ENCODE data around the gene BEND3. TPM values are rescaled to one million over a fixed set of nuclear protein-coding genes. Genes with fewer than 3 reads are reported as not detected.
"Not testable (repeated sequence)": the region's sequence is repeated elsewhere in the genome, so short reads cannot be mapped to it uniquely, and the experiment has no call there.

BEND3 gene
- polyA plus RNA-seq, 2 donors = 0.73 to 0.82 TPM

DNA sequence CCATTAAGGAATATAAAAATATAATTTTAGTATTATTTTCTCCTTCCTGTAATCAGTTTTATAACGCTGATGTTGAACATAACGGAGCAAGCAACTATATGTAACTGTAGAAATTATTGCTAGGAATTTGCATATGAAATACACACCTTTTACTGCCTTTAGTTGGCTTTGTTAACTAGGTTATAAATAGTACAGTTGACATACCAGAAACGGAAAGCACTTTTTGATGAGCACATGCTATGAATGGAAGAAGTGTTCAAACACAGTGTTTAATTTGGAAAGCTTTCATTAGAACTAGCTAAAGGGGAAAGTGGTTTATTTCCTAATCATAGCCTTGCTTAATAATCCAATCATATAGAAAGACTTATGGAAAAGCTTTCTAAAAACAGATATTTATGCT lies 25.3 kb upstream of the BEND3 start:
- WGBS, 2 donors = 66 to 68% methylated on average over 3 of the region's 3 CpGs
- no peak overlapping the region for H3K4me3 ChIP-seq (ENCODE audit: low read depth in 1 of 2, low read length in 2 of 2)
- H3K27me3 ChIP-seq (ENCODE audit: control insufficient read depth in 1 of 2, insufficient read depth in 2 of 2, low read length in 2 of 2) = no peaks in the 10 kb centered on the region
- no peaks in the 10 kb centered on the region for H3K4me1 ChIP-seq (ENCODE audit: control insufficient read depth in 2 of 2, insufficient read depth in 2 of 2, low read length in 1 of 2)
- H3K9me3 ChIP-seq (ENCODE audit: control insufficient read depth in 2 of 2, insufficient read depth in 1 of 2, low read depth in 1 of 2, low read length in 1 of 2) = no peaks in the 10 kb centered on the region
- H3K27ac ChIP-seq (ENCODE audit: low read depth in 2 of 2, low read length in 1 of 2) = no peak overlapping the region
- H3K36me3 ChIP-seq (ENCODE audit: control insufficient read depth in 2 of 2, insufficient read depth in 2 of 2, low read length in 1 of 2) = no peaks in the 10 kb centered on the region

DNA sequence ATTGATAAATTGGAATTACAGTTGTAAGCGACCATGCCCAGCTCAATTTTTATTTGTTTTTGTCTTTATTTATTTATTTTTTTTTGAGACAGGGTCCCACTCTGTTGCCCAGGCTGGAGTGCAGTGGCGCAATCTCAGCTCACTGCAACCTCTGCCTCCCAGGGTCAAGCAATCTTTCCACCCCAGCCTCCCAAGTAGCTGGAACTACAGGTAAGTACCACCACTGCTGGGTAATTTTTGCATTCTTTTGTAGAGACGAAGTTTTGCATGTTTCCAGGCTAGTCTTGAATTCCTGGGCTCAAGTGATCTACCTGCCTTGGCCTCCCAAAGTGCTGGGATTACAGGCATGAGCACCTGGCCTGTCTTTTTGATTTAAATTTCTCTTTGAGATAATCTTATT lies 21.0 kb upstream of the BEND3 start:
- 83 to 88% methylated on average over 3 of the region's 3 CpGs for WGBS, 2 donors
- not testable (repeated sequence) for H3K9me3 ChIP-seq (ENCODE audit: control insufficient read depth in 2 of 2, insufficient read depth in 1 of 2, low read depth in 1 of 2, low read length in 1 of 2); H3K27ac ChIP-seq (ENCODE audit: low read depth in 2 of 2, low read length in 1 of 2); H3K4me3 ChIP-seq (ENCODE audit: low read depth in 1 of 2, low read length in 2 of 2); H3K36me3 ChIP-seq (ENCODE audit: control insufficient read depth in 2 of 2, insufficient read depth in 2 of 2, low read length in 1 of 2); H3K27me3 ChIP-seq (ENCODE audit: control insufficient read depth in 1 of 2, insufficient read depth in 2 of 2, low read length in 2 of 2); H3K4me1 ChIP-seq (ENCODE audit: control insufficient read depth in 2 of 2, insufficient read depth in 2 of 2, low read length in 1 of 2)

DNA sequence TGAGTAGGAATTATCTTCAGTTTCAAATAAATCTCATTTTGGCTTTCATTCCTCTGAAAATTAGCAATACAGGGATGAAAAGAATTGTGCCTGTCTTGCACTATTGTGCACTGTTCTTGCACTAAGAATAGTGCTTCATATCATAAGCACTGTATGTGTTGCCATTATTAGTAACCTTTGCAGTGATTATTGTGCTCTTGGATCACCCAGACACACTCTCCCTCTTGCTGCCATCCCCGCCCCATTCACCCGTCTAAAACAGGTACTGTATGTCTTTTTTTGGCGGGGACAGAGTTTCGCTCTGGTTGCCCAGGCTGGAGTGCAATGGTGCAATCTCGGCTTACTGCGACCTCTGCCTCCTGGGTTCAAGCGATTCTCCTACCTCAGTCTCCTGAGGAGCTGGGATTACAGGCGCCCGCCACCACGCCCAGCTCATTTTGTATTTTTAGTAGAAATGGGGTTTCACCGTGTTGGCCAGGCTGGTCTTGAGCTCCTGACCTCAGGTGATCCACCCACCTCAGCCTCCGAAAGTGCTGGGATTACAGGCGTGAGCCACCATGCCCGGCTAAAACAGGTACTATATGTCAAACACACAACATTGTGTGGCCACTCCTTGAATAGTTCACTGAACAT lies 19.8 kb upstream of the BEND3 start:
- H3K9me3 ChIP-seq (ENCODE audit: control insufficient read depth in 2 of 2, insufficient read depth in 1 of 2, low read depth in 1 of 2, low read length in 1 of 2); H3K27ac ChIP-seq (ENCODE audit: low read depth in 2 of 2, low read length in 1 of 2); H3K4me1 ChIP-seq (ENCODE audit: control insufficient read depth in 2 of 2, insufficient read depth in 2 of 2, low read length in 1 of 2); H3K27me3 ChIP-seq (ENCODE audit: control insufficient read depth in 1 of 2, insufficient read depth in 2 of 2, low read length in 2 of 2); H3K4me3 ChIP-seq (ENCODE audit: low read depth in 1 of 2, low read length in 2 of 2); H3K36me3 ChIP-seq (ENCODE audit: control insufficient read depth in 2 of 2, insufficient read depth in 2 of 2, low read length in 1 of 2): not testable (repeated sequence)
- WGBS, 2 donors = 89 to 91% methylated on average over 14 of the region's 14 CpGs

DNA sequence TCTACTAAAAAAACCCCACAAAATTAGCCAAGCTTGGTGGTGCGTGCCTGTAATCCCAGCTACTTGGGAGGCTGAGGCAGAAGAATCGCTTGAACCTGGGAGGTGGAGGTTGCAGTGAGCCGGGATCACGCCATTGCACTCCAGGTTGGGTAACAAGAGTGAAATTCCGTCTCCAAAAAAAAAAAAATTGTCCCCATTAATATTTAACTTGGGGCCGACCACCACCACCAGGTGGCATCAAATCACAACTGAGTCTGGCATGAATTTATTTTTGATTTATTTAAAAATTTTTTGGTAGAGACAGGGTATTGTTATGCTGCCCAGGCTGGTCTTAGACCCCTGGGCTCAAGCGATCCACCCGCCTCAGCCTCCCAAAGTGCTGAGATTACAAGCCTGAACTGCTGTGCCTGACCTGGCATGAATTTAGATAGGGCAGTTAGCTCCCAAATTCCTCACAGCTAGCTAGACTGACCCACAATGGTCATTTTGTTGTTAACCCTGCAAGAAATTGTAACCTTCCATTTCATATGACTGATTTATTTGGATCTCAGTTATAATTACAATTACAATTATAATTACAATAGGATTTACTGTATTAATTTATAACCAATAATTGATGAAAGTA lies 17.1 kb upstream of the BEND3 start:
- H3K27ac ChIP-seq (ENCODE audit: low read depth in 2 of 2, low read length in 1 of 2) = no peak overlapping the region
- H3K9me3 ChIP-seq (ENCODE audit: control insufficient read depth in 2 of 2, insufficient read depth in 1 of 2, low read depth in 1 of 2, low read length in 1 of 2) = no peaks in the 10 kb centered on the region
- WGBS, 2 donors = 40 to 54% methylated on average over 8 of the region's 8 CpGs
- no peaks in the 10 kb centered on the region for H3K4me1 ChIP-seq (ENCODE audit: control insufficient read depth in 2 of 2, insufficient read depth in 2 of 2, low read length in 1 of 2)
- H3K4me3 ChIP-seq (ENCODE audit: low read depth in 1 of 2, low read length in 2 of 2) = no peak overlapping the region
- H3K36me3 ChIP-seq (ENCODE audit: control insufficient read depth in 2 of 2, insufficient read depth in 2 of 2, low read length in 1 of 2) = no peaks in the 10 kb centered on the region
- no peaks in the 10 kb centered on the region for H3K27me3 ChIP-seq (ENCODE audit: control insufficient read depth in 1 of 2, insufficient read depth in 2 of 2, low read length in 2 of 2)

DNA sequence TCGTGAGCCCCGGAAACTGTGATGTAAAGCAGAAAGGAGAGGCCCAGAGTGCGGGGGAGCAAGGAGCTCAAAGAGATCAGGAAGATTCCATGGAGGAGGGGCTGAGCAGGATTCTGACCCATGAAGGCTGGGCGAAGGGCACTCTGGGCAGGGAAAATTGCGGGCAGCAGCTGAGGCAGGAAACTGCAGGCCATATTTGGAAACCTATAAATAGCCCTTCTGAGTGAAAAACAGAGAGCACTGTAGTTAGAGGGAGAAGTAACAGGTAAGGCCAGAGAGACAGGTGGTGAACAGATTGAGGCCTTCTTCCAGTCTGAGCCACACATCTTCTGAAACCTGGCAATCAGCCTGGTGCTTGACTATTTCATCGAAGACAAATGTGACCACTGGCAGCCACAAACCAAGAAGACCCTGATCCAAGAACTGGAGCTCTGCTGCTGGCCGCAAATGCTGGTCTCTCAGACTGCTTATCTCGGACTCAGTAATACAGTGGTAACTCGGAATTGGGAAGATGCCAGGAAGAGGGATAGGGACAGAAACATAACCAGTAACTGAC lies 14.1 kb upstream of the BEND3 start:
- WGBS, 2 donors = 74 to 84% methylated on average over 9 of the region's 9 CpGs
- Histone ChIP-seq H3K4me3 (ENCODE audit: low read depth in 1 of 2, low read length in 2 of 2) (no peak overlapping the region), H3K27ac (ENCODE audit: low read depth in 2 of 2, low read length in 1 of 2) (no peak overlapping the region), H3K27me3 (ENCODE audit: control insufficient read depth in 1 of 2, insufficient read depth in 2 of 2, low read length in 2 of 2) (no peaks in the 10 kb centered on the region), H3K4me1 (ENCODE audit: control insufficient read depth in 2 of 2, insufficient read depth in 2 of 2, low read length in 1 of 2) (no peaks in the 10 kb centered on the region), H3K9me3 (ENCODE audit: control insufficient read depth in 2 of 2, insufficient read depth in 1 of 2, low read depth in 1 of 2, low read length in 1 of 2) (no peaks in the 10 kb centered on the region), H3K36me3 (ENCODE audit: control insufficient read depth in 2 of 2, insufficient read depth in 2 of 2, low read length in 1 of 2) (no peaks in the 10 kb centered on the region)

DNA sequence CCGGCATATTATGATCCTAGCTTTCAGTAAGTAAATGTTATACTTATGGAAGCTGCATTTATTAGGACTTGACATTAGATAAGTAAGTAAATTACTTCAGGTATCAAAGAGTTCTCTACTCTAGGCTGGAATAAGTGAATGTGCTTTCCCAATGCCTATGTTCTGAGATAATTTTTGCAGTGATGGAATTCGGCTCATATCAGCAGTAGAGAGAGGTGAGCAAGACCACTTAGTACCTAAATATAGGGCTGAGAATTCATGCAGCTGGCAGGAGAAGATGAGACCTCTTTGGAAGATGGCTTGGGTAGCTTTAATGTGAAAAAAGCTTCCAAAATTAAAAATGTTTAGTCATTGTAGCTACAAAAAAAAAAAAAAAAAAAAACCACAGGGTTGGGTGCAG lies 13.3 kb upstream of the BEND3 start:
- H3K36me3 ChIP-seq (ENCODE audit: control insufficient read depth in 2 of 2, insufficient read depth in 2 of 2, low read length in 1 of 2) = no peaks in the 10 kb centered on the region
- 84 to 91% methylated on average over 2 of the region's 2 CpGs for WGBS, 2 donors
- H3K4me3 ChIP-seq (ENCODE audit: low read depth in 1 of 2, low read length in 2 of 2) = no peak overlapping the region
- H3K27ac ChIP-seq (ENCODE audit: low read depth in 2 of 2, low read length in 1 of 2) = no peak overlapping the region
- no peaks in the 10 kb centered on the region for H3K9me3 ChIP-seq (ENCODE audit: control insufficient read depth in 2 of 2, insufficient read depth in 1 of 2, low read depth in 1 of 2, low read length in 1 of 2)
- H3K4me1 ChIP-seq (ENCODE audit: control insufficient read depth in 2 of 2, insufficient read depth in 2 of 2, low read length in 1 of 2) = no peaks in the 10 kb centered on the region
- no peaks in the 10 kb centered on the region for H3K27me3 ChIP-seq (ENCODE audit: control insufficient read depth in 1 of 2, insufficient read depth in 2 of 2, low read length in 2 of 2)

DNA sequence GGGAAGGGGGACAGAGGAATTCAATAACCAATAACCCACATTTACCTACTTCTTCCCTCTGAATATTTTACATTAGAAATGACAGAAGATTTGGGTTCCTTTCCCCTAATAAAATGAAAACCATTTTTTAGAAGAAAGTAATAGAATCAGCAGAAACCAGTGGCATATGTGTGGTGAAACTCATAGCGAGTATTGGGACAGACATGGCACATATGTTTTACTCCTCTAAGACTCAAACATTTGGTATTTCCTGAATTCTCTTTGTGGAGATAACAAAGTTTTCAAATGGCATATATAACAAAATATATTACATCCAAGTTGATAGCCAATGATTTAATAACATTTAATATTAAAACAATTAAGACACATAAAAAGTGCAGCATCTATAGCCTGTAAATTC lies 12.9 kb upstream of the BEND3 start:
- no peaks in the 10 kb centered on the region for H3K9me3 ChIP-seq (ENCODE audit: control insufficient read depth in 2 of 2, insufficient read depth in 1 of 2, low read depth in 1 of 2, low read length in 1 of 2)
- no peaks in the 10 kb centered on the region for H3K4me1 ChIP-seq (ENCODE audit: control insufficient read depth in 2 of 2, insufficient read depth in 2 of 2, low read length in 1 of 2)
- no peak overlapping the region for H3K27ac ChIP-seq (ENCODE audit: low read depth in 2 of 2, low read length in 1 of 2)
- H3K4me3 ChIP-seq (ENCODE audit: low read depth in 1 of 2, low read length in 2 of 2) = no peak overlapping the region
- H3K36me3 ChIP-seq (ENCODE audit: control insufficient read depth in 2 of 2, insufficient read depth in 2 of 2, low read length in 1 of 2) = no peaks in the 10 kb centered on the region
- 88 to 93% methylated on average over 1 of the region's 1 CpG for WGBS, 2 donors
- no peaks in the 10 kb centered on the region for H3K27me3 ChIP-seq (ENCODE audit: control insufficient read depth in 1 of 2, insufficient read depth in 2 of 2, low read length in 2 of 2)

DNA sequence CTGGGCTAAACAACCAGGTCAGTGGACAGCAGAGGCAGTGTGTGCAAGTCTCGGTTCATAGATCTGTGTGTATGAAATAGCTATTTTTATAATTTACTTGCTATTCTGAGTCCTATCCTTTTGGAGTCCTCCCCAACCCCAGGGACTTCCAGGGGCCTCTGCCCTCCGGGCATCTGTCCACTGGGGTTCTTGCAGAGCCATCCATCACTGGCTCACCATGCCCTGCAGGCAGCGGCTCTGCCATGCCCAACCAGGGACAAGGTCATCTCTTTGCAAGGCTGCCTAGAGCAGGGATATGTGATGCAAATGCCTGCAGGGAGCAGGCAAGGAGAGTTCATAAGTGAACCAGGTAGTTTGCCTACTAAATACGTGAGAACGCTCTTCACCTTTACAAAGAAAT lies 10.5 kb upstream of the BEND3 start:
- no peaks in the 10 kb centered on the region for H3K36me3 ChIP-seq (ENCODE audit: control insufficient read depth in 2 of 2, insufficient read depth in 2 of 2, low read length in 1 of 2)
- 86 to 89% methylated on average over 5 of the region's 5 CpGs for WGBS, 2 donors
- H3K4me3 ChIP-seq (ENCODE audit: low read depth in 1 of 2, low read length in 2 of 2) = no peak overlapping the region
- H3K27ac ChIP-seq (ENCODE audit: low read depth in 2 of 2, low read length in 1 of 2) = no peak overlapping the region
- no peaks in the 10 kb centered on the region for H3K4me1 ChIP-seq (ENCODE audit: control insufficient read depth in 2 of 2, insufficient read depth in 2 of 2, low read length in 1 of 2)
- H3K27me3 ChIP-seq (ENCODE audit: control insufficient read depth in 1 of 2, insufficient read depth in 2 of 2, low read length in 2 of 2) = no peaks in the 10 kb centered on the region
- H3K9me3 ChIP-seq (ENCODE audit: control insufficient read depth in 2 of 2, insufficient read depth in 1 of 2, low read depth in 1 of 2, low read length in 1 of 2) = no peaks in the 10 kb centered on the region

DNA sequence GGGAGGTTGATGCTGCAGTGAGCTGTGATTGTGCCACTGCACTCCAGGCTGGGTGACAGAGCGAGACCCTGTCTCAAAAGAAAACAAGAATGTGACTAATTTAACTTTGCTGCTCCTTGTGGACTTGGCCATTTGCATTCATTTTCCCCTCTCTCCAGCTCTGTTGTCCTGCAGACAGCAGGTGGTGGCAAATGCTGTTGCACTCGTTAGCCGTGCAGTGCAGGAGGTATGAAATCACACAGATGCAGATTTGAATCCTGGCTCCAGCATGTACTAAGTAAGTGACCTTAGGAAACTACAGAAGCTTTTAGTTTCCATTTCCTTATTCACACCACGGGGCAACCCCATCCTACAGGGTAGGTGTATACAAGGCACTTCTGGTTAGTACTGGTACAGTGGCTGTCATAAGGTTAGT lies 9.6 kb upstream of the BEND3 start:
- Histone ChIP-seq H3K36me3 (ENCODE audit: control insufficient read depth in 2 of 2, insufficient read depth in 2 of 2, low read length in 1 of 2) (no peaks in the 10 kb centered on the region), H3K27me3 (ENCODE audit: control insufficient read depth in 1 of 2, insufficient read depth in 2 of 2, low read length in 2 of 2) (no peaks in the 10 kb centered on the region), H3K4me1 (ENCODE audit: control insufficient read depth in 2 of 2, insufficient read depth in 2 of 2, low read length in 1 of 2) (no peaks in the 10 kb centered on the region), H3K9me3 (ENCODE audit: control insufficient read depth in 2 of 2, insufficient read depth in 1 of 2, low read depth in 1 of 2, low read length in 1 of 2) (no peaks in the 10 kb centered on the region), H3K27ac (ENCODE audit: low read depth in 2 of 2, low read length in 1 of 2) (no peak overlapping the region), H3K4me3 (ENCODE audit: low read depth in 1 of 2, low read length in 2 of 2) (no peak overlapping the region)
- WGBS, 2 donors = 49 to 62% methylated on average over 4 of the region's 4 CpGs

DNA sequence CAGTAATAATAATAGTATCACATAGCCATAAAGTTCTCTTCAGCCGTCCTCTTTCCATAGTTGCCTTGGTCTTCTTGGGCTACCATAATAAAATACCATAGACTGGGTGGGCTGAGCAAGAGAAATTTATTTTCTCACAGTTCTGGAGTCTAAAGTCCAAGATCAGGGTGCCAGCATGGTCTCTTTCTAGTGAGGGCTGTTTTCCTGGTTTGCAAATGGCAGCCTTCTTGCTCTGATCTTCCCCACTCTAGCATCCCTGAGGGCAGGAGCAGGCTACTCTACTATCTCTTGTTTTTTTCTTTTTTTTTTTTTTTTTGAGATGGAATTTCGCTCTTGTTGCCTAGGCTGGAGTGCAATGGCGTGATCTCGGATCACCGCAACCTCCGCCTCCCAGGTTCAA lies 8.2 kb upstream of the BEND3 start:
- Histone ChIP-seq H3K9me3 (ENCODE audit: control insufficient read depth in 2 of 2, insufficient read depth in 1 of 2, low read depth in 1 of 2, low read length in 1 of 2) (no peaks in the 10 kb centered on the region), H3K4me1 (ENCODE audit: control insufficient read depth in 2 of 2, insufficient read depth in 2 of 2, low read length in 1 of 2) (no peaks in the 10 kb centered on the region), H3K36me3 (ENCODE audit: control insufficient read depth in 2 of 2, insufficient read depth in 2 of 2, low read length in 1 of 2) (no peaks in the 10 kb centered on the region), H3K27ac (ENCODE audit: low read depth in 2 of 2, low read length in 1 of 2) (no peak overlapping the region), H3K27me3 (ENCODE audit: control insufficient read depth in 1 of 2, insufficient read depth in 2 of 2, low read length in 2 of 2) (no peaks in the 10 kb centered on the region), H3K4me3 (ENCODE audit: low read depth in 1 of 2, low read length in 2 of 2) (no peak overlapping the region)
- WGBS, 2 donors = 95 to 97% methylated on average over 6 of the region's 6 CpGs

Data from esophagus (tissue), 2 donors.